ENCODE measurements around the gene ERMAP. TPM values are rescaled to one million over a fixed set of nuclear protein-coding genes. Genes with fewer than 3 reads are reported as not detected.

The ERMAP gene
- total RNA-seq, 4 donors from 2014 or later = 6.1 to 11.7 (median 8.7) TPM

DNA sequence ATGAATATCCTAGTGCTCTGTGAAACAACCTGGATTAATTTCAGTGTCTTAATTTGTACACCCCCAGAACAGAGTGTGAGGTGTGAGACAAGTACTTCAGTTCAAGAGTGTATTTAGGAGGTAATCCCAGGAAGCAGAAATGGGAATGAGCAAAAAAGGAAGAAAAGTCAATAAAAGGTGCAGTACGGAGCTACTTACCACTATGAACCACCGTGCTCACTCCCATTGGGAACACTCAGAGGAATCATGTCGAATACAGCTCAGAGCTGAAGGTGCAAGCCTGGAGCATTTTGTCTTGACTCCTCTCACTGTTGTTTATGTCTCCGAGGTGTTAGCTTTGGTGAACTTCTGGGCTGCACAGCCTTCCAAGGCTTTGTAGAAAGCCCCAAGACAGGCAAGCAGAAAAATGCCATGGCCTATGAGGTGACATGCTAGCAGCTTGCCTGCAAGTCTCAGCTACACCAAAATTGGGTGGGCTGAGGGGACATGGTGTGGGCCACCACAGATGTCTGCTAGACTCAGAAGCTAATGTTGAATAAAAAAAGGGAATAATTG is 7.6 kb downstream of the ERMAP start:
- H3K36me3 ChIP-seq = peaks cover 0 to 20% (median 0%) of the 10 kb centered on the region in 3 donors
- H3K9me3 ChIP-seq = no peaks in the 10 kb centered on the region
- WGBS, 2 donors = 92 to 93% methylated on average over 4 of the region's 4 CpGs
- no peak overlapping the region for H3K4me3 ChIP-seq
- H3K27me3 ChIP-seq = no peaks in the 10 kb centered on the region
- intact Hi-C loops (cut with DNase I) = no loop called here
- no peak for TF ChIP-seq POLR2A (IDR thresholded peaks at IDR 0.05)
- TF ChIP-seq, protein P1, sequence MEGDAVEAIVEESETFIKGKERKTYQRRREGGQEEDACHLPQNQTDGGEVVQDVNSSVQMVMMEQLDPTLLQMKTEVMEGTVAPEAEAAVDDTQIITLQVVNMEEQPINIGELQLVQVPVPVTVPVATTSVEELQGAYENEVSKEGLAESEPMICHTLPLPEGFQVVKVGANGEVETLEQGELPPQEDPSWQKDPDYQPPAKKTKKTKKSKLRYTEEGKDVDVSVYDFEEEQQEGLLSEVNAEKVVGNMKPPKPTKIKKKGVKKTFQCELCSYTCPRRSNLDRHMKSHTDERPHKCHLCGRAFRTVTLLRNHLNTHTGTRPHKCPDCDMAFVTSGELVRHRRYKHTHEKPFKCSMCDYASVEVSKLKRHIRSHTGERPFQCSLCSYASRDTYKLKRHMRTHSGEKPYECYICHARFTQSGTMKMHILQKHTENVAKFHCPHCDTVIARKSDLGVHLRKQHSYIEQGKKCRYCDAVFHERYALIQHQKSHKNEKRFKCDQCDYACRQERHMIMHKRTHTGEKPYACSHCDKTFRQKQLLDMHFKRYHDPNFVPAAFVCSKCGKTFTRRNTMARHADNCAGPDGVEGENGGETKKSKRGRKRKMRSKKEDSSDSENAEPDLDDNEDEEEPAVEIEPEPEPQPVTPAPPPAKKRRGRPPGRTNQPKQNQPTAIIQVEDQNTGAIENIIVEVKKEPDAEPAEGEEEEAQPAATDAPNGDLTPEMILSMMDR (IDR thresholded peaks at IDR 0.05) = no peak
- H3K4me1 ChIP-seq = peaks cover 0 to 16% (median 0%) of the 10 kb centered on the region in 3 donors
- no peak overlapping the region for H3K27ac ChIP-seq
- DNase-seq = no peak

DNA sequence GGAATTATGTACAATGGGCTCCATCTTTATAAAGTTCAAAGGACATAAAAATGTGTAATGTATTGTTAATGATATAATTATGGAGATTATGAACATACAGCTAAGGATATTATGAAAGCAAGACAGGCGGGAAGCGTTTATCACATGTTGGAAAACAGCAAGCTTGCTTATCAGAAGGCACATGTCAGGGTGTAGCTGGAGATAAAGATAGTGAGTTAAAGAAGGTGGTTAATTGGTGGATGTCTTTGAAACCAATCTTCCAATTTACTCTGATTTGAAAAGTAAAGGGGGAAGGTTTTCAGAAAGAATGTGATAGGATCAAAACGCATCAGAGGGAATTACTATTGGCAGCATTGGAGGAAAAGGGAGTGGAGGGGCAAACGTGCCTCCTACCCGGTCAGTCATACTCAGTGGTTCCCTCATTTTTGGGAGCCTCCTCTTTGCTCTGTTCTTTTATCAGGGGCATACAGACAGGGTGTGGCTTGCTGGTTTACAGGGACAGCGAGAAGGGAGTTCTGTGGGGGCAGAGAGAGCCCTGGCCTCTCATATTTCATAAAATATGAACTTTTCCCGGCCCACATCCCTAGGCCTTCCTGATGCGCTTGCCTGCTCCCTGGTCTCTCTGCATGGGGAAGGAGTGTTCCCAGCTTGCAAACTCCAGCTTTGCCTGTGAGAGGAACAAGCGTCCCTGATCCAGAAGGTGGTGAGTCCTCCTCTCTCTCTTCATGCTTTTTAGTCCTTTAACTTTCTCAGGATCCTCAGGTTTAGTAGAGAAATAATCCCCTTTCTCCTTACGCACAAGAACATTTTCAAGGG is 8.3 kb downstream of the ERMAP start:
- Histone ChIP-seq H3K4me3 (no peak overlapping the region), H3K4me1 (peaks cover 0 to 16% (median 0%) of the 10 kb centered on the region in 3 donors), H3K9me3 (no peaks in the 10 kb centered on the region), H3K27ac (no peak overlapping the region), H3K36me3 (peaks cover 0 to 27% (median 0%) of the 10 kb centered on the region in 3 donors), H3K27me3 (no peaks in the 10 kb centered on the region)
- DNase-seq = no peak
- 80 to 84% methylated on average over 10 of the region's 10 CpGs for WGBS, 2 donors
- intact Hi-C loops (cut with DNase I) = no loop called here
- TF ChIP-seq, protein P1 (IDR thresholded peaks at IDR 0.05) = no peak

DNA sequence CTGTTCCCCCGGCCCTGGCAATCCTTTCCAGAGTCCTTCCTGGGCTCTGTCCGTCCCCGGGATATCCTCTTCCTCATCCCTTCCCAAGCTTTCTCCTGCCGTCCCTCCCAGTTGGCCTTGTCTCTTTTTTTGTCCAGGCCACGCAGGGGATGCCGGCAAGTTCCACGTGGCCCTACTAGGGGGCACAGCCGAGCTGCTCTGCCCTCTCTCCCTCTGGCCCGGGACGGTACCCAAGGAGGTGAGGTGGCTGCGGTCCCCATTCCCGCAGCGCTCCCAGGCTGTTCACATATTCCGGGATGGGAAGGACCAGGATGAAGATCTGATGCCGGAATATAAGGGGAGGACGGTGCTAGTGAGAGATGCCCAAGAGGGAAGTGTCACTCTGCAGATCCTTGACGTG is 13.7 kb downstream of the ERMAP start:
- H3K27ac ChIP-seq = no peak overlapping the region
- DNase-seq = no peak
- no peaks in the 10 kb centered on the region for H3K27me3 ChIP-seq
- no peaks in the 10 kb centered on the region for H3K9me3 ChIP-seq
- no peaks in the 10 kb centered on the region for H3K4me1 ChIP-seq
- WGBS, 2 donors = 87 to 91% methylated on average over 7 to 11 of the region's 17 CpGs
- no peak overlapping the region for H3K4me3 ChIP-seq
- intact Hi-C loops (cut with DNase I) = no loop called here
- peaks cover 0 to 55% (median 0%) of the 10 kb centered on the region in 3 donors for H3K36me3 ChIP-seq
- TF ChIP-seq POLR2A (IDR thresholded peaks at IDR 0.05) = no peak
- TF ChIP-seq, protein P1 (IDR thresholded peaks at IDR 0.05) = no peak

- no peak for TF ChIP-seq POLR2A (IDR thresholded peaks at IDR 0.05)
- TF ChIP-seq, protein P1 (IDR thresholded peaks at IDR 0.05) = no peak
- Histone ChIP-seq H3K27ac (no peak overlapping the region), H3K9me3 (no peaks in the 10 kb centered on the region), H3K4me3 (no peak overlapping the region), H3K4me1 (no peaks in the 10 kb centered on the region), H3K27me3 (no peaks in the 10 kb centered on the region), H3K36me3 (peaks cover 0 to 56% (median 0%) of the 10 kb centered on the region in 3 donors)
- intact Hi-C loops (cut with DNase I) = no loop called here
- DNase-seq = no peak
Observed at GRCh38 chr1:42831273-42831672, 14.4 kb downstream of the ERMAP start.

- Histone ChIP-seq H3K9me3 (no peaks in the 10 kb centered on the region), H3K4me1 (no peaks in the 10 kb centered on the region), H3K36me3 (peaks cover 0 to 53% (median 0%) of the 10 kb centered on the region in 3 donors), H3K4me3 (no peak overlapping the region), H3K27me3 (no peaks in the 10 kb centered on the region), H3K27ac (no peak overlapping the region)
- DNase-seq = no peak
- intact Hi-C loops (cut with DNase I) = no loop called here
- 93 to 97% methylated on average over 2 to 3 of the region's 3 CpGs for WGBS, 2 donors
- TF ChIP-seq, protein P1 (IDR thresholded peaks at IDR 0.05) = no peak
- no peak for TF ChIP-seq POLR2A (IDR thresholded peaks at IDR 0.05)
Observed at GRCh38 chr1:42832641-42833240, 15.8 kb downstream of the ERMAP start.

Data from esophagus squamous epithelium (tissue), 5 donors.